Activated T-helper 2 cell treated with anti-CD3 and anti-CD28 coated beads, Interferon-gamma antibody, Interleukin-2, Interleukin-4, amounts not matched to agents 10 μg/mL and 5 μg/mL and 100 μg/mL, durations not matched to agents 14 hours and 24 hours and 36 hours (primary cell): ENCODE results near the gene ARSB. TPM values are rescaled to one million over a fixed set of nuclear protein-coding genes. Genes with fewer than 3 reads are reported as not detected.

Source experiments
- DNase-seq: peaks from one replicate; pipeline ENCODE4 v3.0.0; 2021; ENCODE audit warnings: low spot score
- H3K27ac Mint-ChIP-seq: one replicate; pipeline ENCODE4 v1.8.0; 2021; ENCODE audit warnings: mixed read lengths
- H3K27me3 Mint-ChIP-seq: one replicate; pipeline ENCODE4 v1.8.0; 2021; ENCODE audit warnings: low read depth, mixed read lengths
- H3K36me3 Mint-ChIP-seq: one replicate; pipeline ENCODE4 v1.8.0; 2021; ENCODE audit warnings: low read depth, mixed read lengths
- H3K4me1 Mint-ChIP-seq: one replicate; pipeline ENCODE4 v1.8.0; 2021; ENCODE audit warnings: low read depth, mixed read lengths
- H3K4me3 Mint-ChIP-seq: one replicate; pipeline ENCODE4 v1.8.0; 2021; ENCODE audit warnings: low read depth, mild to moderate bottlenecking, moderate library complexity, mixed read lengths
- H3K9me3 Mint-ChIP-seq: one replicate; pipeline ENCODE4 v1.8.0; 2021; ENCODE audit warnings: mixed read lengths
- intact Hi-C: fragments of 100-400 bp; cut with micrococcal nuclease; formaldehyde crosslinking; loops from one replicate; pipeline ENCODE4 v1.15.1; 2023
- total RNA-seq: library from RNA; stranded (reverse); gene quantifications from 2 replicates; pipeline ENCODE4 v1.2.3, GENCODE V29; 2022

ARSB gene
- total RNA-seq, 1 donor from 2014 or later = 19.6 TPM

DNA sequence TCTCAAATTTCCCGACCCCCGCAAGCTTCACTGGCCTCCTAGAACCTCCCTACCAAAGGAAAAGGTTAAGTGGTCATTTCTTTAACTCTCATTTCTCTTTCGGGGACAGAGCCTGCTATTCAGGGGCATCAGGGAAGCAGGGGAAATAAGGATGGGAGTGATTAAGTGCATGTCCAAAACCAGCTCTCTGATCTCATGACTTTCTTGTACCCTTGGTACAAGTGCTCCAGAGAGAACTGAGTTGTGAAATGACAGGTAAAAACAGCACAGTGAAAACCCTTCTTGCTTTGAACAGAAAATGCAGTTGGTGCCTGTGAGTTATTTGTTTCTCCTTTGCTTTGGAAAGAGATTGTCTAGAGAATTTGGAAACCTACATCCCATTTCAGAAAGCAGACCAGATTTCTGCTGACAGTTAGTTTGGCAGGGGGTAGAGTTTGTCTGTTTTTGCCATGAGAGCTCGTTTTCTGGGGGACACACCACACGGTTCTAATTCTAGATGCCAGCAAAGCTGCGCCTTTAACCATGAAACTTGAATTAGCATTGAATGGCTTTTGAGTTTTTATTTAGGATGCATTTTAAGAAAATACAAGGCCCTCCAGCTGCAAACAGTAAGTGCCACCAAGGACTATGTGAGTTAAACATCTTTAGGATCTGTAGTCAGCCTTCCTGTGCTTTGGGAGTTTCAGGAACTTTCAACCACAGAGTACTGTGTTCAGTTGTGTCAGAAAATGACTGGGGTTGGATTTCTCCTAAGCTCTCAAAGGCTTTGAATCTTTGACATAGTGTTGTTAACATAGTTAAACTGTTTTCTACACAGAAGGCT lies 174.8 kb downstream of the ARSB start:
- Mint-ChIP-seq H3K27ac (no peak overlapping the region), H3K4me1 (no peaks in the 10 kb centered on the region), H3K27me3 (no peaks in the 10 kb centered on the region), H3K9me3 (no peaks in the 10 kb centered on the region), H3K4me3 (no peak overlapping the region), H3K36me3 (no peaks in the 10 kb centered on the region)
- no peak for DNase-seq
- intact Hi-C loops = no loop called here

DNA sequence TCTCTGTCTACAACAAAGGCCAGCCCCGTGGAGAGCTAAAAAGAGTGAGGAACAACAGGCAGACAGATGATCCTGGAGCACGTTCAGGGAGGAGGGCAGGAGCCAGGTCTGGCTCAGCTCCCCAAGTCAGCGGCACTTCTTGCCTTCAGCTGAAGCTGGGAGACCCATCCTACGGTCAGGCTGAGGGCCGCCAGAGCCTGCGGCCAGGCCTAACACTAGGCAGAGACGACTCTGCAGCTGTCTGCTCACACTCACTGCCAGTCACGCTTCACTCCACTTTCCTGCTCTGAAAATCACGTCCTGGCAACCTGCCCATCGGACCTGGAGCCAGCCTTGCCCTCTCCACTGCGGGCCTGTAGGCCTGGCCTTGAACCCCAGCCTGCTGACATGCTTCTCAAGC lies 175.7 kb downstream of the ARSB start:
- Mint-ChIP-seq H3K9me3 (no peaks in the 10 kb centered on the region), H3K27me3 (no peaks in the 10 kb centered on the region), H3K4me1 (no peaks in the 10 kb centered on the region), H3K36me3 (no peaks in the 10 kb centered on the region), H3K27ac (no peak overlapping the region), H3K4me3 (no peak overlapping the region)
- intact Hi-C loops = no loop called here
- DNase-seq = no peak

DNA sequence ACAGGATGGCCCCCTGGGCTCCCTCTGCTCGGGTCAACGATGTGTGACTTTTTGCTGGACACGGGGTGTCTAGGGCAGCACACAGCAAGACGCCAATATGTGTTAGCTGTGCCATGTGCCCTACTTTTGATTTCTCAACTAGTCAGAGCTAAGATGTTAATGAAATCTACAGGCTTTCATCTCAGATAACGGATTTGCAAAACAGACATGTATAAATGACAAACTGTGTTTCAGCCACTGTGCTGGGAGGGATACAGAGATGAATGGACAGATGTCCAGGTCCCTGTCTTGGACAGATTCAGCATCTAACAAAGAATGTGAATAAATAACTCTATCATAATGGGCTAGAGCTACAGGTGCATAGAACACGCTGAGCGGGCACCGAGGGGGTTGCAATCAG lies 176.3 kb downstream of the ARSB start:
- no peaks in the 10 kb centered on the region for H3K9me3 Mint-ChIP-seq
- DNase-seq = no peak
- H3K36me3 Mint-ChIP-seq = no peaks in the 10 kb centered on the region
- intact Hi-C loops = no loop called here
- no peak overlapping the region for H3K27ac Mint-ChIP-seq
- H3K27me3 Mint-ChIP-seq = no peaks in the 10 kb centered on the region
- no peaks in the 10 kb centered on the region for H3K4me1 Mint-ChIP-seq
- H3K4me3 Mint-ChIP-seq = no peak overlapping the region

DNA sequence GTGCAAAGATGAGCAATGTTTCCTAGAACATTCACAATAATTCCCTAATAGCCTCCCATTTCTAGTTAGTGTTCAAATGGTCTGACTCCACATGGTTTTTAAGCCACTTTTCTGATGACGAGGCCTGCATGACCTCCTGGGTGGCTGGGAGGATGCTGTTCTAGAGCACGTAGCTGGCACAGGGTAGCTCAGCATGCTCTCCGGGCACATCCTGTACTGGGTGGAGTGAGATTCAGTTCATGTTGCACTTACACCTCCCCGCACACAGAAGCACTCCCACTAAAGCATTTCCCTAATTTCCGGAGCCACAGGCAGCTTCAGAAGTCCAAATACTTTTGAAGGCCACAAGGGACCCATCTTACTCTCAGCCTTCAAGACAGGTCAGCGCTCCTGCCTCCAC lies 176.7 kb downstream of the ARSB start:
- DNase-seq = no peak
- Mint-ChIP-seq H3K9me3 (no peaks in the 10 kb centered on the region), H3K4me3 (no peak overlapping the region), H3K36me3 (no peaks in the 10 kb centered on the region), H3K4me1 (no peaks in the 10 kb centered on the region), H3K27ac (no peak overlapping the region), H3K27me3 (no peaks in the 10 kb centered on the region)
- intact Hi-C loops = no loop called here

DNA sequence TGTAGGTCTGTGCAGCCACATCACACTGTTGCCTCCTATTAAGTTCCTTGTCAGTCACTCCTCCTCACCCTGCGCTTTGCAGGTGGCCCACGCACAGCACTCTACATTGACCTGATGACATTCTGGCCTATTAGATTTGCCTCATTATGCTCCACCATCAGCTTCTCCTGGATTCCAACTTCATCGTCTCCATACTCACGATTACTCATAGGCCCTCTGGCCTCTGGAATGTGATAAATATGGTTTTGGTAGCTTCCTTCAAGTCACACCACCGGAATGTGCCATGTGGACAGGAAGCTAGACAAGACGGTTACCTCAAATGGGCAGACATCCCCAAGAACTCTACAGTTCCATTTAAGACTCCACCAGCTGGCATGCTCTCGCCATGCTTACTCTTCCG lies 178.6 kb downstream of the ARSB start:
- intact Hi-C loops = no loop called here
- no peaks in the 10 kb centered on the region for H3K36me3 Mint-ChIP-seq
- H3K4me1 Mint-ChIP-seq = no peaks in the 10 kb centered on the region
- no peak overlapping the region for H3K27ac Mint-ChIP-seq
- no peak overlapping the region for H3K4me3 Mint-ChIP-seq
- no peak for DNase-seq
- H3K27me3 Mint-ChIP-seq = no peaks in the 10 kb centered on the region
- H3K9me3 Mint-ChIP-seq = no peaks in the 10 kb centered on the region

DNA sequence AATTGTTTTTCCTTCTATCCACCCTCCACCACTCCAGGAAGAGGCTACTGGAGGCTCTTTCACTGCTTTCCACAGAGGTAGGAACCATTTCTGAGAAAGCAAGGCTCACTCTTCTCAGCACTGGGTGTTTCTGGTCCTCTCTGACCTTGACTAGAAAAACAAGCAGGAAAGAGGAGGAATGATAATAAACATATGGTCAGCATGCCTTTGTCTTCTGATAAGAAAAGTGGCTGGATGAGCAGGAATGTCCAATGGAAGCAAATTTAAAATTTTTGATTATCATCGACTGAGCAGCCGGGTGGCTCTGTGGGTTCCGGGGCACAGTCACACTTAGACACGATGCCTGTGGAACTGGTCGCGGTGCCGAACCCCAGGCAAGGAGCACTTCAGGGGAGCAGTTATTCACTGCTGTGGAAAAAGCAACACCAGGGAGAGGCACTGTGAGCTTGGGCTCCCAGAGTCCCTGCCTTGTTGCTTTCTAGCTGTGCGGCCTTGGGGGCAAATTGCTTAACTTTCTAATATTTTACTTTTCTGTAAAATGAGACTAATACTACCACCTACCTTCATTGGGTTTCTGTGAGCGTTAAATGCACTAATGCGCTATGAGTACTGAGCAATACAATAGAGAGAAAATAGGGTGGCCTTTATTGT lies 179.5 kb downstream of the ARSB start:
- Mint-ChIP-seq H3K27me3 (no peaks in the 10 kb centered on the region), H3K9me3 (peaks cover 7% of the 10 kb centered on the region), H3K4me3 (no peak overlapping the region), H3K36me3 (peaks cover 7% of the 10 kb centered on the region), H3K27ac (no peak overlapping the region), H3K4me1 (no peaks in the 10 kb centered on the region)
- intact Hi-C loops = no loop called here
- no peak for DNase-seq

DNA sequence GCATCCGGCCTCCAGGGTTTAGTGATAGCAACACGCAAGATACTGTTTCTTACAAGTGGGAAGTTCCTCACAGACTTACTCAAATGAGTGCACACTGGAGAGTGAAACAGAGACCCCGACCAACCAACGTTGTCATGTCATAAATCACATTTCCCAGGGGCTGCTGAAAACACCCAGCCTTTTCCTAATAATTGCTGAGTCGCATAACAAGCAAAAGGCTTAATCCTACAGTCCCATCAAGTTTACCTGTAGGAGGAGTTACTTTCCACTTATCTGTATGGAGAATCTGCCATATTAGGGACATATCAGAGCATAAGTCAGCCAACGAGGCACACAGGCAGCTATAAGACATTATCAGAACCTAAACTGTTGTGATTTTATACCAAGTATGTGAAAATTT lies 180.1 kb downstream of the ARSB start:
- intact Hi-C loops = no loop called here
- DNase-seq = no peak
- Mint-ChIP-seq H3K27ac (no peak overlapping the region), H3K9me3 (peaks cover 9% of the 10 kb centered on the region), H3K4me1 (no peaks in the 10 kb centered on the region), H3K27me3 (no peaks in the 10 kb centered on the region), H3K36me3 (peaks cover 8% of the 10 kb centered on the region), H3K4me3 (no peak overlapping the region)

DNA sequence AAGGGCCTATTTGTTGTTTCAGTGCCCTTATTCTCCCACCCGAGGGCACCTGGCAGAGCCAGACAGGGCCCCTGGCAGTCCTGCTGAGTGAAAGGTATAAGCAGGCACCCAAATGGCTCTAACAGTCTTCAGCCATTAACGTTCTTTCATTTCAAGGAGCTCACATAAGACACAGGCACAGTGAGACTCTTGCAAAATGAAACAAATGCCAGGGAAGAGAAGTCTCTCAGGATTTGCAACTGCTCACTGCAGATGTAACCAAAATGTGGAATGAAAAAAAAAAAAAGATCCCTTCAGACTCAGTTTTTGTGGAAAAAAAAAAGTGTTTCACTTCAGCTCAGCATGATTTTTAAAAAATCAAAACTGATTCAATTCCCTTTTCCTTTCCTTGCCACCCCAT lies 181.2 kb downstream of the ARSB start:
- no peak overlapping the region for H3K4me3 Mint-ChIP-seq
- peaks cover 8% of the 10 kb centered on the region for H3K36me3 Mint-ChIP-seq
- no peak for DNase-seq
- peaks cover 9% of the 10 kb centered on the region for H3K9me3 Mint-ChIP-seq
- no peak overlapping the region for H3K27ac Mint-ChIP-seq
- H3K27me3 Mint-ChIP-seq = no peaks in the 10 kb centered on the region
- no peaks in the 10 kb centered on the region for H3K4me1 Mint-ChIP-seq
- intact Hi-C loops = no loop called here

DNA sequence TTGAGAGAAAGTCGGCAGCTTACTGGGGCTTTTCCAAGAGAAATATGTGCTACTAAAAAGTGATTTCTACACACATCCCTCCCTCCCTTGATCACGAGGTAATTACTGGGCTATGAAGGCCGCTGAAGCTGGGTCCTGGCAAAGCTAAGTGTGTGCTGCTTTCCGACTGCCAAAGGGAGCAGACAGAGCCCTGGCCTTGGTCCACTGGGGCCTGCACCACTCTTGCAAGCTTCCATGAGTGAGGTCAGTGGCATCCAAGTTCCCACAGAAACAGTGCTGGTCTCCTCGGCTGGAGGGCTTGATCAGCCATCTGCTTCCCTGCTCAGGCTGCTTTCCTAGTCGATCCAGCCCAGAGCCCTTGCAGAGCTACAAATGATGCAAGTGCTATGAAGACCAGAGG lies 181.8 kb downstream of the ARSB start:
- Mint-ChIP-seq H3K4me3 (no peak overlapping the region), H3K9me3 (peaks cover 9% of the 10 kb centered on the region), H3K27me3 (no peaks in the 10 kb centered on the region), H3K4me1 (no peaks in the 10 kb centered on the region), H3K36me3 (peaks cover 8% of the 10 kb centered on the region), H3K27ac (no peak overlapping the region)
- no peak for DNase-seq
- intact Hi-C loops = no loop called here

DNA sequence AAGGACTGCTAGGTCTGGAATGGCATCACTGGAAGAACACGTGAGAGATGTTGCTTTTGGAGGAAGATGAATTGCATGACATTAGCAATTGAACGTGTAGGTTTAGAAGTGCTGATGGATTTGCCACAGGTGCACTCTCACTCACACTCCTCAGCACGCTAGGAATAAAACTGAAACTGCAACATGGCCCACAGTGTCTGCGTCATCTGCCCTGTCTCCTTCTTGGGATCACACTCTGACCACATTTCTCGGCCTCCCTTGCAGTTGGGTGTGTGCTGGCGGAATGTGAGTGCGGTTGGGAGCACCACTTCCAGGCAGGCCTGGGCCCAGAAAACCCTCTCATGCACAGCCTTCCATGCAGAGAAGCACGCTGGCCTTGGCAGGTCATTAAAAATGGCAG lies 183.7 kb downstream of the ARSB start:
- intact Hi-C loops = no loop called here
- Mint-ChIP-seq H3K9me3 (peaks cover 9% of the 10 kb centered on the region), H3K4me1 (peaks cover under 1% of the 10 kb centered on the region), H3K4me3 (no peak overlapping the region), H3K36me3 (peaks cover 8% of the 10 kb centered on the region), H3K27me3 (no peaks in the 10 kb centered on the region), H3K27ac (no peak overlapping the region)
- no peak for DNase-seq

DNA sequence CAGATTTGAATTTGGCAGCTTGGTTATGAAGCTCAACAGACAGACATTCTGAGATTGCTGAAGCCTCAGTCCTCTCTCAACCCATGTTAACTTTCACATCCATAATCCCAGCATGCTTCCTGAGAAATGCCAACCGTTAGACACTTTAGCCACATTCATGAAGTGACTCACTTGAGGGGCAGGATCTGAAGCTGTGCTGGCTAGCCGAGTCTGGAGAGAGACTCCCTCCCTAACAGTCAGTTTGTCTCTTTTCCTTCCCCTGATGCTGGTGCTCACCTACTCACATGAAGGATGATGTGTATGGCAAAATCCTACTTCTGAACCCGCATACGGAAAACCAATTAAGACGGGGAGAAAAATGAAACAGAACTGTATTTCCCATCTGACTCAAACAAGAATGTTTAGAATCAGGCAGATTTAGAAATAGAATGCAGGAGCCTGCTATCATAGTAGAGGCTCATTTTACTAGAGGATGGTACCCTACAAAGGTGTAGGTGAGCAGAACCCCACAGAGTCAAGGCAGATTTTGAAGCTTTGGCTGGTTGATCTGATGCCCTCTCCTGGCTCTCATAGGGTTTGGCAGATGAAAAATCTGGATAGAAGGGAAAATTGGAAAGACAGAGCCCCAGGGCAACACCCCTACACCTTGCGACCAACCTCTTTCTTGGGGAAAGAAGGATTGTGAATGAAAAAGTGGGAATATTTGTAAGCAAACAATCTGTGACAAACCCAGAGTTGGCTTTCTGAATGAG lies 185.7 kb downstream of the ARSB start:
- DNase-seq = no peak
- Mint-ChIP-seq H3K4me3 (no peak overlapping the region), H3K9me3 (peaks cover 9% of the 10 kb centered on the region), H3K27ac (no peak overlapping the region), H3K4me1 (peaks cover 9% of the 10 kb centered on the region), H3K36me3 (peaks cover 8% of the 10 kb centered on the region), H3K27me3 (no peaks in the 10 kb centered on the region)
- intact Hi-C loops = loop anchor here (5.0 kb wide), 1 partner anchor 42 kb away; no protein-coding TSS in a partner anchor

DNA sequence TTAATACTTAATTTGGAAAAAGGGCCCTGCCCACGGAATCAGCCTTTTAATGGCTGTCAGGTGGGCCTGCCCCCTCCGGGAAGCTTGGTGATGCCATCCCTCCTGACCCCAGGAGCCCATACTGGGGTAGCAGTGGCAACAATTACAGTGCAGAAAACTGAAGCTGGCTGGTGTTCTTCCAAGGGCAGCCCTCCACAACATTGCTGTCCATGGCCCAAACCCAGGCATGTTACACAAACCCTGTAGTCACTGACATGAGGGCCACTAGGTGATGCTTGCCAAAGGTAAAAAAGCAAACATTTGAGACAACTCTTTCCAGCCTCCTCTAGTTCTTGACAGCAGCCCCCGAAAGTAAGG lies 186.5 kb downstream of the ARSB start:
- Mint-ChIP-seq H3K27me3 (no peaks in the 10 kb centered on the region), H3K36me3 (peaks cover 8% of the 10 kb centered on the region)
- intact Hi-C loops = loop anchor here (5.0 kb wide), 1 partner anchor 41 kb away; no protein-coding TSS in a partner anchor

More for the DNA sequence above, 186.5 kb downstream of the ARSB start:
- DNase-seq = no peak
- Mint-ChIP-seq H3K4me1 (peaks cover 9% of the 10 kb centered on the region), H3K9me3 (peaks cover 9% of the 10 kb centered on the region), H3K27ac (no peak overlapping the region), H3K4me3 (no peak overlapping the region)
